GM04503 (cell line): Measurements from ENCODE around the gene DIP2C.
"Not testable (repeated sequence)": the region's sequence is repeated elsewhere in the genome, so short reads cannot be mapped to it uniquely, and the experiment has no call there.

Experiments used
- DNase-seq: peaks from one replicate; pipeline ENCODE4 v3.0.0-alpha.2; 2012; ENCODE audit warnings: low read depth

The DIP2C gene

DNA sequence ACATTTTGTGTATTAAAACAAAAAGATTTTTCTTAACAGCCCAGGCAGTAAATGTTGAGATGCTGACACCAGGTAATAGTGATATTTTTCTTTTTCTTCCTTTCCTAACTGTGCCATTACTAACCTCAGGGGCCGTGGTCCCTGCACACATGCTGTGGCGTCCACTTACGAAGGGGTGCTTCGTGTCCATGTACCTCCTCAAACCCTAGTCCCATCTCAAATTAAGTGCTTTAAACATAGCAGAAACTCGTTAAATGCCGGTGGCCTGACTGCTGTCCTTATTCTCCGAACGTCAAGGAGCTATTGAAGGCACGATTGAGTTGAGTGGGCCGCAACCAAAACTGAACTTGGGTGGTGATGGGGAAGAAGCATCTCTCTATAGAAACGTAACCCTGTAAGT lies 421.8 kb downstream of the DIP2C start:
- no peak for DNase-seq

DNA sequence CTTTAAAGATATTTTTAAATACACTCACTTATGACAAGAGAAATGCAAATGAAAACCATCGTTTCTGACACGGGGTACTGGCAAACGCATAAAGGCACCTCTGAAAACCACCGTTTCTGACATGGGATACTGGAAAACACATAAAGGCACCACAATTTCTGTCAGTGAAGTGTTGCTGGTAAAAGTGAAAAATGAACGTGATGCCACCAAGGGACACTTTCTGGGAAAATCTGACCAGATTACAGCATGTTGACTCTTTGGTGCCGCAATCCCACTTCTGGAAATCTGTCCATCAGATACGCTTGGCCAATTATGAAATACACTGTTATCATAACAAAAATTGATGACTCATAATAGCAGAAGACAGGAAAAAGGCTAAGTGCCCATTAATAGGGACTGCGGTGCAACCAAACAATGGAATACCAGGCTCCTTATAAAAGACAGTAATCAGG lies 422.5 kb downstream of the DIP2C start:
- DNase-seq = no peak

- DNase-seq = not testable (repeated sequence)
Measured at GRCh38 chr10:265816-266588, 423.5 kb downstream of the DIP2C start.

GRCh38 chr10:265074-265440 lies 424.4 kb downstream of the DIP2C start:
- not testable (repeated sequence) for DNase-seq

DNA sequence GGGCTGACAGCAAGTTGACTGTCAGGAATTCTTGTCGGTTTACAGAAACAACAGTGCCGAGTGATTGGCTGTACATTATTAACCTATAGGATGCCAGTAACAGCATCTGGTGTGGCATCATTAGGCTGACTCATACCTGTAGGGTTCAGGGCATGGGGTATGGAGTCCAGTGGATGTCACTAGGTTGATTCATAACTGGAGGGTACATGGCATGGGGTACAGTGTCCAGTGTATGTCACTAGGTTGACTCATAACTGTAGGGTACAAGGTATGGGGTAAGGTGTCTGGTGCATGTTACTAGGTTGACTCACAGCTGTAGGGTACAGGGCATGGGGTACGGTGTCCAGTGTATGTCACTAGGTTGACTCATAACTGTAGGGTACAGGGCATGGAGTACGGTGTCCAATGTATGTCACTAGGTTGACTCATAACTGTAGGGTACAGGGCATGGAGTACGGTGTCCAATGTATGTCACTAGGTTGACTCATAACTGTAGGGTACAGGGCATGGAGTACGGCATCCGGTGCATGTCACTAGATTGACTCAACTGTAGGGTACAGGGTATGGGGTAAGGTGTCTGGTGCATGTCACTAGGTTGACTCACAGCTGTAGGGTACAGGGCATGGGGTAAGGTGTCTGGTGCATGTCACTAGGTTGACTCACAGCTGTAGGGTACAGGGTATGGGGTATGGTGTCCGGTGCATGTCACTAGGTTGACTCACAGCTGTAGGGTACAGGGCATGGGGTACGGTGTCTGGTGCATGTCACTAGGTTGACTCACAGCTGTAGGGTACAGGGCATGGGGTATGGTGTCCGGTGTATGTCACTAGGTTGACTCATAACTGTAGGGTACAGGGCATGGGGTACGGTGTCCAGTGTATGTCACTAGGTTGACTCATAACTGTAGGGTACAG lies 425.1 kb downstream of the DIP2C start:
- DNase-seq = not testable (repeated sequence)

DNA sequence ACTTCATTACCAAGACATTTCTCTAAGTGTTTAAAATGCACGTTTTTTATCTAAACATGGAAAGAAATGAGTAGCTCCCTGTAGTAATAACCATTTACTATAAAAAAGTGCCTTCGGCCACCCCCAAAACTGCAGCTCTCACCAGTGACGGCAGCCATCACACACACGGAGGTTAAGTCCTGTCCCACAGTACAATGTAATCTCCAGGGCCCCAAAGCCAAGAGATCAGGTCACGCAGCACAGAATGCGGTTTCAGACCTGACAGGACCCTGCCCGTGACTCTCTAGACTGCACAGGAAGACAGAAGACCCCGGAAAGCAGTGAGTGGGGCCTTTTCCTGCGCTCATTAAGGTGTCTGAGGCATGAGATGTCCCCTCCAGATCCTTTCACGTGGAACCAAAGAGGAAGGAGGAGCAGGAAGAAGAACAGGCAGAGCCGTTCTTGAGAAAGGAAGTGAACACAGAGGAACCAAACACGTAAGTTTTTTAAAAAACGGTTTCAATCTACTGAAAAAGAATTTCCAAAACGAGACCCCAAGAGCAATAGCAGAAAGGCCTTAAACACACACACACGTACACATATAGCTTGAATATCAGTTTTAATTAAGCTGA lies 428.5 kb downstream of the DIP2C start:
- DNase-seq = no peak

- no peak for DNase-seq
Measured at GRCh38 chr10:251982-252582, 437.4 kb downstream of the DIP2C start.

GRCh38 chr10:248307-248706 lies 441.2 kb downstream of the DIP2C start:
- DNase-seq = no peak

DNA sequence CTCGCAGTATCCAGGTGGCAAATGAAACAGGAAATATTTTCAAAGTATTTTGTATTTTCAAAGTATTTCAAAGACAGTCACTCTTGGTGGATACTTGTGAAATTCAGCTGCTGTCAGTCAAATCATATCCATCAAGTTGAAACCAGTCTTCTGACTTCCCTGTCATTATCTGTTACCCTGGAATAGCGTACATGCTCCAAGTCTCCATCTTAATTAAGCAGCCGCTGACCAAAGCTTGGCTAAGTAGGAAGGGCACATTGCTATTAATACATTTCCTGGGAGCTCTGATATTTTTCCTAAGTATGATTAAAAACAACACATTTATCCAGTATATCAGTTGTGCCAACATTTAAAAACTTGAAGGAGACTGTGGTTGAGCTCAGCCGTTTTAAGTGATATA lies 442.0 kb downstream of the DIP2C start:
- DNase-seq = no peak

DNA sequence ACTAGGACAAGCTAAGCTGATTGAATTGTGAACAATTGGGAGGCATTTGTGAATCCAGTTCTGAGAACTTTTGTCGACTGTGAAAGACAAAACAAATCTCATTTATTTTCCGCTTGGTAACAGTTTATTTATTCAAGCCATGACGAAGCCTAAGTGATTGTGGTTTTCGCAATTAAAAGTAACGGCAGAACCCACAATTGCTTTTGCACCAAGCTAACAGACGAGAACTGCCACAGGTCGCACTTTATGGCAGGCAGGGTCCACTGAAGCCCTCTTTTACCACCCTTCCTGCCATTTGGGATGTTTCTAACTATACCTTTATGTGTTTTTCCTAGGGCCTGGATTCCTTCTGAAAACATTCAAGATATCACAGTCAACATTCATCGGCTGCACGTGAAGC lies 443.0 kb downstream of the DIP2C start:
- no peak for DNase-seq

- DNase-seq = no peak
Measured at GRCh38 chr10:244227-244626, 445.2 kb downstream of the DIP2C start.

DNA sequence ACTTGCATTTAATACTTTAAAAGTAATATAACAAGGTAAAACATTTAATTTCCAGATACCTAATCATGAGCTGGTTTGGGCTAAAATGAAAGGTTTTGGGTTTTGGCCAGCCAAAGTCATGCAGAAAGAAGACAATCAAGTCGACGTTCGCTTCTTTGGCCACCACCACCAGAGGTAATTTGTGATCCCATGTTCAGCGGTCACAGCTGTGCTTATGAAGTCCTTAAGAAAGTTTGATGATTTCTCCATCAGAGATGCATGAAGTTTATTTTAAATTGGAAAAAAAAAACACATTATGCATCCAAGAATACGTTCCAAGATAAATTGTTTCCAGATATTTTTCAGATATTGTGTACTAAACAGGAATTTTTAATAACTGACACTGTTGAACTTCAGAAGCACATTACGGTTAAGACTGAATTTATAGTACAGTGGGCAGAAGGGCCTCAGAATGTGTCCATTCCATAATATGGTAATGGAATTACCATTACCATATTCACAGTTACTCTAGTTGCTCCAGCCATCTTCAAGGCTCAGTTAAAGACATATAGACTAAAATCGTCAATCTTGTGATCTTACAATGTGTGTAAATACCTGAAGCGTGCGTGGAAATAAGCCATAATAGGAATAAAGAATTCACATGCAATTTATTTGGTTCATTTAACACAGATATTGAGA lies 447.4 kb downstream of the DIP2C start:
- no peak for DNase-seq

DNA sequence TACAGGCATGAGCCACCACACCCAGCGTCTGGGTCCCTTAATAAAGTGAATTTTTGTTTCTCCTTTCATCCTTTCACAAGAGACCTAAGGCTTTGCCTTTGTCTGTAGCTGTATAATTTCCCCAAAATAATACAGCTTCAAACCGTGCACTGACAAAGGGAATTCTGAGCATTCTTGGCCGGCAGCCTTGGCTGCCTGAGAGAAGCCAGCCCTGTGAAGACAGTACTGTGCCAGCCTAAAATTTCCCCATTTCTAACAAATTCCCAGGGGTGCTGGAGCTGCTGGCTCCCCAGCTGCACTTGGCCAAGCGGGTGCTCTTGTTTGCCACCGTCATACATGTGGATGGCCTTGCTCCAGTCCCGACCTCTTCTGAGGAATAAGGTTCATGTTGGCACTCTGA lies 448.0 kb downstream of the DIP2C start:
- no peak for DNase-seq

DNA sequence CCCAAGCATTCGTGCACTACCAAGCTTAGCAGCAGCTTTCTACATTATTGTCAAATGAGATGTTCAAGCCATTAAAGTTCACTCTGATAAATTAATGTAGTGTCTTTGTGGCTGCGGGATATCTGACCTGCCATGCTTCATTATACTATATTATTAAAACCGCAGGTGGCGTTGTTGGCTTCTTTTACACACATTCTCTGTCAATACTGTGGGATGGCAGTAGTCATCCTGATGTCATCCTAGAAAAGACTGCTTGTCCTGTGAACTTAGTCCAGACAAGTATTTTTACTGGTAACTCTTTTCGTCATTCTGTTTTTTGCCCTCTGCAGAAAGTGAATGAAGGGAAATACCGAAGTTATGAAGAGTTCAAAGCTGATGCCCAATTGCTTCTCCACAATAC lies 450.4 kb downstream of the DIP2C start:
- DNase-seq = no peak

- no peak for DNase-seq
Measured at GRCh38 chr10:235915-236314, 453.6 kb downstream of the DIP2C start.

GRCh38 chr10:234708-235406 lies 454.6 kb downstream of the DIP2C start:
- DNase-seq = no peak

DNA sequence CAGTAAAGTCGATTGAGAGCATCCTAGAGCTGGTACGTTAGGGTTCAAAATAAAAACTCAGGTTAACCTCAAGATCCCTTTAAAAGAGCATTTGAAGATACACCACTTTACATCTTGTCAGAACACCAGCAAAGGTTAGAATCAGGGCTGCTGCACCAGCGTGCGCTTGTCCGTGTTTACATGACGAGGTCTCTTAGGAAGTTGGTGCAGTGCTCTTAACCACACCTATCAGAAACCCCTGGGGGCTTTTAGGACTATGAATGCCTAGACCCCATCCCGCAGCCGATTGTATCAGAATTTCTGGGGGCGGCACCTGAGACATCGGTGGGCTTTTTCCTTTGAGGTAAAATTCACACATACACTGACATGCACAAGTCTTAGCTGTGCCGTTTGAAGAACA lies 456.6 kb downstream of the DIP2C start:
- no peak for DNase-seq

DNA sequence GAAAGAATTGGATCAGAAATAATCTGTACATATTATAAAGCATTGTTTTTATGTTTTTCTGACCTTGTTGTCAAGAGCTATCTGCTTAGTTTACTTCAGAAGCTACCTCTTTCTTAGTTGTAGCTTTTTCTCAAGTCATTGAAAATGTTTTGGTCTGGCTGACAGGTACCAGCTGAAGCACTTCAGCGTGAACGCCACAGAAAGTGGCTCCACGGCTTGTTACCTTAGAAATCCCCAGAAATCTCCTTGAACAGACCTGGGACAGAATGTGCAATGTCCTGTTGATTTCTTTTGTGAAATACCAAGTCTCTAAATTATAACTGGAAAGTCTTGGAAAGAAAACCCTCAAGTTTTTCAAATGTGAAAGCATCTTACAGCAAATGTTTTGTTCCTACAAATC lies 457.4 kb downstream of the DIP2C start:
- no peak for DNase-seq

- DNase-seq = no peak
Measured at GRCh38 chr10:230758-231157, 458.7 kb downstream of the DIP2C start.

DNA sequence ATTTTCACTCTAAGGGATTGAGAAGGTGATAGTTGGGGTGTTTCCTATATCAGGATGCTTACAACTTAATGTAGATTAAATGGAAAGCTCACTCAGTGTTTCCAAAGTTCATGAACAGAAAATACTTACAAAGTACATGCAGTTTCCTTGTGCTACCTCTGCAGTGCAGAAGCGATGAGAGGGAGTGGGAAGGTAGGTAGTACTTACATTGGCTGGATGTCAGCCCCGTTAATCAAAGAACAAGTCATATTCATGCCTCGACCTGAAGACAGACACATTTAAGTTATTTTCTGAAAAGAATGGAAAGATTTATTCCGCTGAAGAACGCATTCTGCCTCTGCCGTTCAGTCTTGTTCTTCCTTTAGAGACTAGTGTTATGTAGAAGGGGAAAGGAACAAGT lies 461.1 kb downstream of the DIP2C start:
- DNase-seq = no peak

DNA sequence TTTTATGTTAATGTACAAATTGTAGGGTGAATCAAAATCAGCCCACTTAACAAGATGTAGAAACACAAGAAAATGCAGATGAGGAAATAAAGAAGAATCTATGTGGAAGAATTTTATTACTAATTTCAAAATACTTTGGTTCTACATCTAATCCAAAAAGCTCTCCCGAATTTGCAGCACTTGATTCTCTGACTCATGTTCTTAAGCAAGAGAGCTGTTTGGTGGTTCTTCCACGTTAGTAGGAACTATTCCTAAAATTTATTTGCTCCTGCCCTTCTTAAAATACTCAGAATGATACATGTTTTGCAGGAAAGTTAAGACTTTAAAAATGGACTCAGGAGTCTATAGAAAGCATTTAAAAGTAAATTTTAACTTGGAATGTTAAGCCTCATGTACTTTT lies 462.5 kb downstream of the DIP2C start:
- peak; percentile 53 for DNase-seq
